Stimulated activated memory B cell treated with anti-CD40 and anti-IgM and Interleukin-4, amounts not matched to agents 10 μg/mL and 1 μg/mL and 100 μg/mL, for 72 hours (primary cell): ENCODE results near the gene LRRC8D.

Experiments
- ATAC-seq: fragments of 150-1000 bp; cut with Tn5 transposase; 2 replicates; pipeline ENCODE4 v1.10.0; 2021
- H3K27ac Mint-ChIP-seq: one replicate; pipeline ENCODE4 v1.8.0; 2022; ENCODE audit warnings: mild to moderate bottlenecking, mixed read lengths
- H3K27me3 Mint-ChIP-seq: one replicate; pipeline ENCODE4 v1.8.0; 2022; ENCODE audit warnings: mixed read lengths
- H3K36me3 Mint-ChIP-seq: one replicate; pipeline ENCODE4 v1.8.0; 2022; ENCODE audit warnings: mixed read lengths
- H3K4me1 Mint-ChIP-seq: one replicate; pipeline ENCODE4 v1.8.0; 2022; ENCODE audit warnings: mixed read lengths
- H3K4me3 Mint-ChIP-seq: one replicate; pipeline ENCODE4 v1.8.0; 2022; ENCODE audit warnings: mild to moderate bottlenecking, moderate library complexity, mixed read lengths
- H3K9me3 Mint-ChIP-seq: one replicate; pipeline ENCODE4 v1.8.0; 2022; ENCODE audit warnings: mixed read lengths

Gene LRRC8D

DNA sequence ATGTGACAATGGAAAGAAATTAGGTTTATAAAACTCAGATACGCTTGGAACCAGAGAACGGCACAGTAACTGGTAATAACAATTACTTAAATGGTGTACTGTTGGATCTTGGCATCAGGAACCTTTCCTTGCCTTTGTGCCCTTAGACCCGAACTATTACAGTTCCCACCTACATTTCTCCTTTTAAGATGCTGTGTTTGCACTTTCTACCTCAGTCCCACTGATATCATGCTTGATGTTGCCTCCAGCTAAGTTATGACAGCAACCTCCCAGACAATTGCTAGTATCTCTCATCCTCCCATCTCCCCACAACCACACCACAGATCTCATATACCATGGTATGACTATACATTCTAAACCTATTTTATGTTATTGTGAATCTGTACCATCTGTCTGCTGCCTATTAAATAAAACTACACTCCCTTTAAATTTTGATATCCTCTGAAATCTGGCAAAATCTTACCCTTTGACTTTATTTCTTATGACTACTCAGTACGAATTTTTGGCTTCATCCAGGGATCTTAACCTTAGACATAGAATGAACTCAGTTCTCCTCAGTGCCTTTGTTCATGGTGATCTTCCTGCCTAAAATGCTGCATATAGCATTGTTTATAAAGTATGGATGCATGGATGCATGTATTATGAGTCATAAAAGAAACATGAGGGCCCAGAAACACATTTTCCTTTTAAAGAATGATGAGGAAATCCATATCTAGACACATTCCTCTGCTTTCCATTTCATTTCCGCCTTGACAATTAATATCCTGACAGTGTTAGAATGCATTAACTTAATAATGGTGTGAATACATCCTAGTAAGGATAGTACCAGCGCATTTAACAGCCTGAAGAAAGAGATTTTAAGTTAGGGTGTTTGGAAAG lies 64.1 kb downstream of the LRRC8D start:
- H3K36me3 Mint-ChIP-seq: peaks cover 43% of the 10 kb centered on the region
- no peak overlapping the region for H3K4me3 Mint-ChIP-seq
- H3K4me1 Mint-ChIP-seq: peaks cover 22% of the 10 kb centered on the region
- H3K9me3 Mint-ChIP-seq: peaks cover 8% of the 10 kb centered on the region
- ATAC-seq: no peak
- no peaks in the 10 kb centered on the region for H3K27me3 Mint-ChIP-seq
- no peak overlapping the region for H3K27ac Mint-ChIP-seq

DNA sequence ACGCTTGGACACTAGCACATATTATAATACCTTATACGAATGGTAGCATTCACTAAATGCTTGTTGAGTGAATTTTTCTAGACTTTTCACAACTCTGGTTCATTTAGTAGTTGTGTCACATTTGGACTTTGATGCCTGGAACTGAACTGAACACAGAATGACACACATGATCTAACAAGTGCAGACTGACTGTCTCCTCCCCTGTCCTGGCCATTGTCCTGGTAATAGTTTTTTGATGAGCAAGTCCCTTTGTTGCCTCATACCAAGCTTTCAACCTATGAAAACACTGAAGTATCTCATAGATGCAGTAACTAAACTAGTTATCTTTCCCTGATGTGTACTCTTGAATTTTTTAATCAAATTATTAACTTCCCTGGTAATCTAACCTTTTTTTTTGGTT lies 66.4 kb downstream of the LRRC8D start:
- Mint-ChIP-seq H3K27me3 (no peaks in the 10 kb centered on the region), H3K9me3 (no peaks in the 10 kb centered on the region), H3K36me3 (peaks cover 40% of the 10 kb centered on the region), H3K27ac (no peak overlapping the region), H3K4me3 (no peak overlapping the region), H3K4me1 (peaks cover 18% of the 10 kb centered on the region)
- ATAC-seq: no peak

DNA sequence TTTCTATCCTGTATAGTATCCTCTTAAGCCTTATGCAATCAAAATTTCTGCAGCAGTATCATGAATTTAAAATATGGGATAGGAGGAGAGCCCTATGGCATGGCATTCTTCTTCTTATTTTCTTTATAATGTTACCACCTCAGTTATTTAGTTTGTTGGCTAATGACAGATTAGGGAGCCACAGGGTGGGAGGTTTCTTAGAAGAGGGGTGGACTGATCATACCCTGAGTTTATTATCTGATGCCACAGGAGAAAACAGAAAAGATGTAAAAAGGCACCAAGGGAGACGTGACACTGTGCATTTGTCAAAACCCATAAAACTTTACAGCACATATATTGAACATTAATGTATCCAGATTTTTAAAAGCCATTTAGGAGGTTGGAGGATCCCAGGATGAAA lies 66.9 kb downstream of the LRRC8D start:
- Mint-ChIP-seq H3K4me1 (peaks cover 16% of the 10 kb centered on the region), H3K27ac (no peak overlapping the region), H3K27me3 (no peaks in the 10 kb centered on the region), H3K9me3 (no peaks in the 10 kb centered on the region), H3K4me3 (no peak overlapping the region), H3K36me3 (peaks cover 36% of the 10 kb centered on the region)
- no peak for ATAC-seq

DNA sequence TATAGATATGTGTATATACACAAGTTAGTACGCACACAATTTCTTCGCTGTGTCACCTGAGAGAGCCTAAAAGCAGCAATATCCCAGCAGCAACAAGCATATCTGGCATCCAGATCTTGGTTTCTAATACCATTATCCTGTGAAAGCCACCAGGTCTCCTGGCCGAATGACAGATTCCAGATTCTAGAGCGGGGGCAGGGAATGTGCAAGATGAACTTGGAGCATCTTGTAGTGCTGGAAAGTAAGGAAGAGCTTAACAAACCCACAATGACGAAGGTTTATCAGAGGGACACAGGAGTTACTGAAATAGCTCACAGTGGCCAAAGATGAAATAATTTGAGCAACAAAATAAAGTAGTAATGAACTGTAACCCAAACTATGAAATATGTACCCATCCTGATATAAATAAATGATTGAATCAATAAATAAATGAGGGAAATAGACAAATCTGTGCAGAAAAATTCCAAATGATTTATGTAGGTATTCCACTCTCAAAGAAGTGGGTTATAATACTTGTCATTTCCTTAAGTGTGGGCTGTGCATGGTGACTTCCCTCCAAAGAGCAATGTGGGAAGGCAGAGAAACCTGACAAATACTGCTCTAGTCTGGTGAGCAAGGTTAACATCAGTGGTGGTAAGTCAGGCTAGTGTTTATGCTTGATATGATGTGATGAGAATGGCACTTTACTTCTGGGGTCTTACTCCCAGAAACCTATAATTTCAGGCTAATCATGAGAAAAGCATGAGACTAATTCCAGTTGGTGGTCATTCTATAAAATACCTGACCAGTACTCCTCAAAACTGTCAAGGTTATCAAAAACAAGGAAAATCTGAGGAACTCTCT lies 67.9 kb downstream of the LRRC8D start:
- no peak overlapping the region for H3K27ac Mint-ChIP-seq
- peaks cover 18% of the 10 kb centered on the region for H3K4me1 Mint-ChIP-seq
- no peaks in the 10 kb centered on the region for H3K27me3 Mint-ChIP-seq

DNA sequence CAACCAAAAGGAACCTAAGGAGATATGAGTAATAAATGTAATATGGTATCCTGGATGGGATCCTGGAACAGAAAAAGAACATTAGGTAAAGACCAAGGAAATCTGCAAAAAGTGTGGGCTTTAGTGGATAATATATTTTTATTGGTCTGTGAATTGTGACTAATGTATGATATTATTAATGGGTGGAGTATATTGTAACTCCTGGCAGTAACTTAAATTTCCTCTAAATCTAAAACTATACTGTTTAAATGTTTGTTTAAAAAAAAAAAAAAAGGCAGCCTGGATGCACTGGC lies 68.4 kb downstream of the LRRC8D start:
- Mint-ChIP-seq H3K27ac (no peak overlapping the region), H3K27me3 (no peaks in the 10 kb centered on the region), H3K9me3 (no peaks in the 10 kb centered on the region), H3K4me1 (peaks cover 18% of the 10 kb centered on the region), H3K36me3 (peaks cover 36% of the 10 kb centered on the region), H3K4me3 (no peak overlapping the region)
- no peak for ATAC-seq

More for the DNA sequence above, 67.9 kb downstream of the LRRC8D start:
- H3K9me3 Mint-ChIP-seq: no peaks in the 10 kb centered on the region
- H3K4me3 Mint-ChIP-seq: no peak overlapping the region
- H3K36me3 Mint-ChIP-seq: peaks cover 36% of the 10 kb centered on the region
- no peak for ATAC-seq

DNA sequence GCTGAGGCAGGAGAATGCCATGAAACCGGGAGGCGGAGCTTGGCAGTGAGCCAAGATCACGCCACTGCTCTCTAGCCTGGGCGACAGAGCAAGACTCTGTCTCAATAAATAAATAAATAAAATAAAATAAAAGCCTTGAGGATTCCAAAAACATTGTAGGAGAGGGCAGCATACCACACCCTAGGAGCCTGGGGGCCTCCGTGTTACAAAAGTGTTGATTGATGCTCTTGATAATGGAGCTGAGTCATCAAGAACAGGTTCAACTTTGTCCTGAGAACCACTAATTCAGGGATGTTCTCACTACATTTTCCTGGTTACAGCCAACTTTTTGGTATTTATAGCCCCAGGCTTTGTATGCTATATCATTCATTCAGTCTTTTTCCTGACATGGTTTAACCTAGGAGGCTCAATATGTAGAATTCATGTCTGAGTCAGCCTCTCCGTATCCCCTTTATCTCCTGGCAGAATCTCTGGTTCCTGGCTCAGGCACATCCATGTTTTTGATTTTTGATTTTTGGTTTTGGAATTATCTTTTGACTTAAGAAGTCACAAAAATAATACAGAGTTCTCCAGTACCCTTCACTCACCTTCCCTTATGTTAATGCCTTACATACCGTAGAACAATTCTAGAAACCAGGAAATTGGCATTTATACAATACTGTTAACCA lies 69.4 kb downstream of the LRRC8D start:
- Mint-ChIP-seq H3K36me3 (peaks cover 30% of the 10 kb centered on the region), H3K9me3 (no peaks in the 10 kb centered on the region), H3K27ac (no peak overlapping the region)

DNA sequence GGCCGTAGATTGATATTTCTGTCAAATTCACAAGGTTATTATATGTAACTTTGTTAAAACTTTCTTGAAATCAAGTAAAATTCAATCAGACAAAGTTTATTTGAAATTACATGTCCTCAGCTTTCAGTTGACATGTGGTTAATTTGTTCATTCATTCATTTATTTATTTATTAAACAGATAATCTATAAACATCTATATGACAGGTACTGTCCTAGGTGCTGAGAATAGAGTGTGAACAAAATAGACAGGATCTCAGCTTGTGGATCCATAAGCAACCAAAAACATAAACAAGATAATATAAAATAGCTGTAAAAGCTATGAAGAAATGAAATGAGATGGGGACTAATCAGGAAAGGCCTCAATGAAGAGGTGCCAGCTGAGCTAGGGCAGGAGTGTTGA lies 72.0 kb downstream of the LRRC8D start:
- no peaks in the 10 kb centered on the region for H3K27me3 Mint-ChIP-seq
- H3K36me3 Mint-ChIP-seq: peaks cover 41% of the 10 kb centered on the region
- no peaks in the 10 kb centered on the region for H3K9me3 Mint-ChIP-seq
- H3K4me3 Mint-ChIP-seq: no peak overlapping the region
- H3K4me1 Mint-ChIP-seq: peaks cover 14% of the 10 kb centered on the region
- H3K27ac Mint-ChIP-seq: no peak overlapping the region
- ATAC-seq: no peak

More for the DNA sequence above, 69.4 kb downstream of the LRRC8D start:
- no peak for ATAC-seq
- peaks cover 18% of the 10 kb centered on the region for H3K4me1 Mint-ChIP-seq
- H3K27me3 Mint-ChIP-seq: no peaks in the 10 kb centered on the region
- no peak overlapping the region for H3K4me3 Mint-ChIP-seq

DNA sequence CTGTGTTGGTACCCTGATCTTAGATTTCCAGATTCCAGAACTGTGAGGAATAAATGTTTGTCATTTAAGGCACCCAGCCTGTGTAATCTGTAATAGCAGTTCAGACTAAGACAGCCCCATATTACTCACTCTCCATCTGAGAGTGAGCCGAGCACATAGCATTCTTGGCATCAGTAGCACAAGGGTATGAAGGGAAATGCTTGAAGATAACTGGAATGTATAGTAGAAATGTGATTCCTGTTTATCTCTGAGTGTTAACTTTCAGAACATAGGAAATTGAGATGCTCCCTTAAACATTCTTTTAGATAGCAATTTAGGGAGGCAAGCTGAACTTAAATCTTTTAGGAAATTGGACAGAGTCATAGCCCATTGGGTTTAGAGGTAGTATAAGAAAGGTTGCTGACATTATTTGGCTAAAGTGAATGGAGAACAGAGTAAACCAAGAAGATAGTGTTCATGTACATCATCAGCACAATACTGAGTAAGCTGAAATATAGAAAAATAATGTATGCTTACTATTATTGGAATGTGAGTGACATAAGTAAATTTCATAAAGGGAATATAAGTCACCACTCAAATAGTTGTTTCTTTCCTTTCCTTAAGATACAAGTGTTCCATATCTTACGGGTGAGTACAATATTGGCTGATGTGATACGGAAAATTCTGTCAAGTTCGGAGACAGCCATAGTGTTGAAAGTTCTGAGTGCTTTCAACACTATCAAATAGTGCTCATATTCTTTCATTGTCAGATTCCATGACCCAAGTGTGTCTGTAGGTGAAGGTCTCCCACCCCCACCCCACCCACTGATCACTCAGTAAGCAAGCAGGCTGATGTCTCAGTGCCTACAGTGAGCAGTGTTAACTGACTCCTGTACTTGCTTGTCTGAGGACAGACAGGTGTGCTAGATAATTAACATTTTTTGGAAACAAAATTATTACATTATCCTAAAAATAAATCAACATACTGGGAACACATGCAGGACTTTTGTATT lies 73.7 kb downstream of the LRRC8D start:
- Mint-ChIP-seq H3K27ac (no peak overlapping the region), H3K4me3 (no peak overlapping the region), H3K27me3 (no peaks in the 10 kb centered on the region), H3K36me3 (peaks cover 44% of the 10 kb centered on the region), H3K9me3 (no peaks in the 10 kb centered on the region), H3K4me1 (peaks cover 13% of the 10 kb centered on the region)
- ATAC-seq: no peak

DNA sequence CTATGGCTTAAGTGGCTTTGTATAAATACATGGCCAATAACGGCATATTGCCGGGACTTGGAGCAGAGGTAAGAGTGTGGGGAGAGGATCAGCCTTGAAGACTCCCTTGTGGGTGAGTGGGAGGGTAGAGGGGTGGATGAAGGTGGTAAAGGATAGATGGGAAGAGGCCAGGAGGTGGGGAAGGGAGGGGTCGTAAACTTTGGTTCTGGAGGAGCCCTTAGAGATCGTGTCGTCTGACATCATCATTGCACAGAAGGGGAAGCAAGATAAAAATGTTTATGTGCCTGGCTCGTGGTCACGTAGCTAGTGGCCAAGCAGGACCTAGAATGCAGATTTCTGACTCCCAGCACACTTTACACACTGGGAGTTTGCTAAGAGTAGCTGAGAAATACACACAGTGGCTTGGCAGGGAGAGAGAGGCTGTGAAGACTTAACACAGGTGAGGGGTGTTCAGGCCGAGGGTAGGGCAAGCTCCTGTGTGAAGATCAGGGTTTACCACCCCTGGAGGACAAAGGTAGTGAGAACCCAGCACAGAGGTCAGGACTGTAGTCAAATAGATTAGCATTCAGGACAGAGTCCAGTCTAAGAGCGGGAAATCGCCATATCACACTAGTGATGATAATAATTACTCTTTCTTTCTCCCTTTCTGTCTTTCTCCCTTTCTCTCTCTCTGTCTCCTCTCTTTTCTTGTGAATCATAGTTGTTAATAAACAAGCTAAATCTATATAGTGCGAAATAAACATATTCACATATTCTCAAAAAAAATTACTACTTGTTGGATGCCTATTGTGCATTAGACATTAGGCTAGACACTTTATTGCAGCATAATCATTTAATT lies 75.5 kb downstream of the LRRC8D start:
- Mint-ChIP-seq H3K36me3 (peaks cover 35% of the 10 kb centered on the region), H3K27me3 (no peaks in the 10 kb centered on the region), H3K4me3 (no peak overlapping the region), H3K9me3 (no peaks in the 10 kb centered on the region), H3K4me1 (peaks cover 22% of the 10 kb centered on the region), H3K27ac (no peak overlapping the region)
- no peak for ATAC-seq

DNA sequence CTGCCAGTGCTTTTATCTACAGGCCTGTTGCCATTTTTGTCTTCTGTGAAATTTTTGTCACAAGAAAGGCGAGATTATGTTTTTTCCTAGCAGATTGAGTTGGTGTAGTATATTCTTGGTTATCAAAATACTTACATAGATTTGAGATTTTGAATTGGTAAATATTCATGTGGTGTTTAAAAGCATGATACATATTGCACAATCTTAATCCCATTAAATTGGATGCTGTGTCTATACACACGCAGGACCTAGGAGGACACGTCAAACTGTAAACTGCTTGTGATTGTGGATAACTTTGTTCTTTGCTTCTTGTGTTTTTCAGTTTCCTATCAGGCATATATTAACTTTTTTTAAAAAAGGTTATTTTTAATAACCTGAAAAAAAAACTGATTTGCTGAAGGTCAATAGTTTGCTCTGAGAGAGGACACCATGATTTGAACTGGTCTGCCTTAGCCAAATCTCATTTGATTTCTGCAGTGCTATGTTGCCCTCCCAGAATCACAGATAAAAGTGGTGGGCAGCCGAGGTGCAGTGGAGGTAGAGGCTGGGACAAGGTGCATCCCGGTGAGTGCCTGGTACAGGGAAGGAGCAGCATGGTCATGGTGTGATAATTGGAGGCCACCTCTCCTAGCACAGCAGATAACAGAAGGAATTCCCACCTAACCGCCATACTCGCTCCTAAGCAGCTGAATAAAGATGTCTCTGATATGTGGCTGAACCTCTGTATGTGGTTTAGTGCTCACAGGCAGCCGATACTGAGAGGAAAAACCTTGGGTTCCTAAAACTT lies 76.7 kb downstream of the LRRC8D start:
- no peaks in the 10 kb centered on the region for H3K9me3 Mint-ChIP-seq
- H3K27ac Mint-ChIP-seq: no peak overlapping the region
- H3K27me3 Mint-ChIP-seq: no peaks in the 10 kb centered on the region
- no peak overlapping the region for H3K4me3 Mint-ChIP-seq
- peaks cover 31% of the 10 kb centered on the region for H3K4me1 Mint-ChIP-seq
- peaks cover 37% of the 10 kb centered on the region for H3K36me3 Mint-ChIP-seq
- no peak for ATAC-seq

DNA sequence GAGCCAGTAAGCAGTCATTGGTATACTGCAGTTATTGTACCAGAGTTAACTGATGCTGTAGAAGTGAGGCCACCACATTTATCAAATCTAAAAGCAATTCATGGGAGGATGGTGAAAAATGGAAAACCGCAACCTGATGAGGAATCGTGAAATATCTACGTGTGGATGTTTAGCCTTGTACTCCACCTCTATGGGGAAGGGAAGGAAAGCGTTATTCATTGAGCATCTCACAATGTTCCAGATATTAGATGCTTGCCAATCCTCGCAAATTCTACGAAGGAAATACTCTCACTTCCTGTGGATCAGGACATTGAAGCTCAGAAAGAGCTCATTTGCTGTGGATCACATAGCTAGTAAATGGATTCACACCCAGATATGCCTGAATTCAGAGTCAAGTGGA lies 77.3 kb downstream of the LRRC8D start:
- H3K9me3 Mint-ChIP-seq: no peaks in the 10 kb centered on the region
- peaks cover 33% of the 10 kb centered on the region for H3K4me1 Mint-ChIP-seq
- H3K4me3 Mint-ChIP-seq: no peak overlapping the region
- H3K27me3 Mint-ChIP-seq: no peaks in the 10 kb centered on the region
- H3K27ac Mint-ChIP-seq: no peak overlapping the region
- H3K36me3 Mint-ChIP-seq: peaks cover 37% of the 10 kb centered on the region
- no peak for ATAC-seq

DNA sequence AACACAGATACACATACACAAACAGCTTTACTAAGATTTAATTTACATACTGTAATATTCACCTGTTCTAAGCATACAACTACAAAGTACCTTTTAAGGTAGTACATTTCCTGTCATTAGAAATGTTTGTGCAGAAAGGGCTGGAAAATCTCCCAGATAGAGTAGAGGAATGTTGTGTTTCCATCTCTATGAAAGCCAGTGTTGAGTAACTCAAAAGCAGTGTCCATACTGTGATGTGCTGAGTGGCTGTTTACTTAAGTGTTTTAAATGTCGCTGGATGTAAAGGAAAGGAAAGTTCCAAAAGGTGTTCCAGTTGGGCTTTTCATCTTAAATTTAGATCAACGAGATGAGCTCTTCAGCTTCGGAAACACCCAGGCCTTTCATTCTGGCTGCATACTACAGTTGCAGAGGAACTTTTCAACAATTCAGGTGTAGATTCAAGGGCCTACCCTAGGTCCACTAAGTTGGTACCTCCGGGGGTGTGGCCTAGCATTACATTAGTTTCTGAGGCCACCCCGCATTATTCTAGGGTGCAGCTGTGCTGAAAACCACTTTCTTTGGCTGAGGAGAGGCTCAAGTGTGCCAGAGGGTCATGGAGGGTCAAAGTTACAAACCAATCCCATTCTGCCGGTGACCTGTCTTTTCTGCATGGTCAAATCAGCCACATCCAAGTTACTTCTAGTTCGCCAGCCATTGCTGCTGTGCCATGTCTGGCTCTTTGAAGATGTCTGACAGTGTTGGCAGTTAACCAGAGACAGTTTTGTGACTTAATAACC lies 78.1 kb downstream of the LRRC8D start:
- H3K4me1 Mint-ChIP-seq: peaks cover 35% of the 10 kb centered on the region
- H3K4me3 Mint-ChIP-seq: no peak overlapping the region
- no peaks in the 10 kb centered on the region for H3K9me3 Mint-ChIP-seq
- peaks cover 35% of the 10 kb centered on the region for H3K36me3 Mint-ChIP-seq
- H3K27ac Mint-ChIP-seq: no peak overlapping the region
- no peaks in the 10 kb centered on the region for H3K27me3 Mint-ChIP-seq
- no peak for ATAC-seq

DNA sequence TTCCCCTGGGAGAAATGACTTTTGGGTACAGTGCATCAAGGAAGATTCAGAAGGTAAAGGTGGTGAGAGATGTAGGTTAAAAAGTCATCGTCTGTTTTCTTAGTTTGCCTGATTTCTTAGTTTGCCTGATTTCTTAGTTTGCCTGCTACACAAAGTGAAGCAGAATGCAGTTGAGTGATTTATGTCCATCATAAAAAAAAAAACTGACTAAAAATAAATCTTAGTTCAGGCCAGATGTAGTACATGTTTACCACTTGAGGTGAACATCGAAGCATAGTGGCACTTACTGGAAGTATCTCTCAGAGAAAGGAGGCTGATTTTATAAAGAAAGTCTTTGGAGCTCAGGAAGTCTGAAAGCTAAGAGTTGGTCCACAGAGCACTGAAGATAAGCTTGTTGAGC lies 79.5 kb downstream of the LRRC8D start:
- peaks cover 36% of the 10 kb centered on the region for H3K36me3 Mint-ChIP-seq
- no peaks in the 10 kb centered on the region for H3K9me3 Mint-ChIP-seq
- ATAC-seq: no peak
- no peak overlapping the region for H3K4me3 Mint-ChIP-seq
- no peaks in the 10 kb centered on the region for H3K27me3 Mint-ChIP-seq
- peaks cover 36% of the 10 kb centered on the region for H3K4me1 Mint-ChIP-seq
- no peak overlapping the region for H3K27ac Mint-ChIP-seq
